Fibroblast of lung (primary cell): ENCODE measurements around the gene IFIT1B. TPM values are rescaled to one million over a fixed set of nuclear protein-coding genes. Genes with fewer than 3 reads are reported as not detected.

Experiments
- DNase-seq, 2 donors: peaks; one replicate each; pipeline versions ENCODE4 v3.0.0 to v3.0.0-alpha.2; 2010; ENCODE audit warnings: low read depth in 2 of 2
- H2AFZ ChIP-seq: 2 replicates; pipeline ENCODE4 v1.5.1; 2012; ENCODE audit warnings: low read length, control low read depth, inconsistent platforms
- H3K27ac ChIP-seq: 2 replicates; pipeline ENCODE4 v1.5.1; 2011; ENCODE audit warnings: low read length, control low read depth; ENCODE audit not compliant: insufficient read depth
- H3K27me3 ChIP-seq: 2 replicates; pipeline ENCODE4 v1.5.1; 2011; ENCODE audit warnings: mild to moderate bottlenecking, low read length; ENCODE audit not compliant: control insufficient read depth, insufficient read depth
- H3K36me3 ChIP-seq: 2 replicates; pipeline ENCODE4 v1.5.1; 2011; ENCODE audit warnings: low read length; ENCODE audit not compliant: control insufficient read depth, insufficient read depth
- H3K4me1 ChIP-seq: 2 replicates; pipeline ENCODE4 v1.5.1; 2011; ENCODE audit warnings: low read length; ENCODE audit not compliant: control insufficient read depth, insufficient read depth; ENCODE audit errors: extremely low read depth
- H3K4me2 ChIP-seq: 2 replicates; pipeline ENCODE4 v1.5.1; 2011; ENCODE audit warnings: low read length, control low read depth; ENCODE audit not compliant: insufficient read depth; ENCODE audit errors: extremely low read depth
- H3K4me3 ChIP-seq, 4 experiments: fragments of 200-600 bp in 1 of 4; sonication (generic) in 1 of 4; replicated peaks in 1 of 4; 2 replicates each; pipeline ENCODE4 v1.5.1; 2011 to 2016; ENCODE audit warnings: low read length in 4 of 4, low read depth in 3 of 4, mild to moderate bottlenecking in 3 of 4, control low read depth in 2 of 4, inconsistent platforms in 1 of 4, mixed read lengths in 1 of 4; ENCODE audit not compliant: insufficient read depth in 1 of 4; ENCODE audit errors: control extremely low read depth in 1 of 4
- H3K79me2 ChIP-seq: 2 replicates; pipeline ENCODE4 v1.5.1; 2012; ENCODE audit warnings: mild to moderate bottlenecking, low read length, inconsistent platforms; ENCODE audit not compliant: control insufficient read depth, insufficient read depth
- H3K9ac ChIP-seq: 2 replicates; pipeline ENCODE4 v1.5.1; 2011; ENCODE audit warnings: mild to moderate bottlenecking, low read length, control low read depth; ENCODE audit not compliant: insufficient read depth
- H3K9me3 ChIP-seq: 2 replicates; pipeline ENCODE4 v1.5.1; 2012; ENCODE audit warnings: low read depth, low read length; ENCODE audit not compliant: control insufficient read depth, insufficient read depth
- H4K20me1 ChIP-seq: 2 replicates; pipeline ENCODE4 v1.5.1; 2011; ENCODE audit warnings: low read length; ENCODE audit not compliant: control insufficient read depth, insufficient read depth; ENCODE audit errors: extremely low read depth
- EZH2 ChIP-seq: IDR thresholded peaks from 2 replicates; pipeline ENCODE4 v1.5.1; 2012; ENCODE audit warnings: low read length, control low read depth, mild to moderate bottlenecking; ENCODE audit errors: missing control alignments
- polyA plus RNA-seq, 2 donors: library from polyadenylated mRNA; depleted of rRNA in 1 of 2; stranded (reverse) in 1 of 2; unstranded in 1 of 2; fragments of >200 nt; gene quantifications; 2 replicates each; pipeline ENCODE4 v1.2.1, GENCODE V29; 2011 to 2012; ENCODE audit warnings: missing spikeins in 1 of 2
- total RNA-seq: library from RNA; depleted of rRNA; stranded (reverse); fragments of >200 nt; gene quantifications from 2 replicates; pipeline ENCODE4 v1.2.1, GENCODE V29; 2014
- TF ChIP-seq, protein P1 (sequence below), 2 donors: IDR thresholded peaks in 1 of 2; conservative IDR thresholded peaks in 1 of 2; 1 replicate in 1 of 2; 2 replicates in 1 of 2; pipeline ENCODE4 v1.5.1; 2011 to 2012; ENCODE audit warnings: low read length in 2 of 2, control low read depth in 1 of 2, inconsistent platforms in 1 of 2, low read depth in 1 of 2, mild to moderate bottlenecking in 1 of 2

Gene IFIT1B
- total and polyA plus RNA-seq, 2 donors (not counting 1 experiment from before 2014, with no cell fraction given), result under 0.01 TPM; not detected in 1

DNA sequence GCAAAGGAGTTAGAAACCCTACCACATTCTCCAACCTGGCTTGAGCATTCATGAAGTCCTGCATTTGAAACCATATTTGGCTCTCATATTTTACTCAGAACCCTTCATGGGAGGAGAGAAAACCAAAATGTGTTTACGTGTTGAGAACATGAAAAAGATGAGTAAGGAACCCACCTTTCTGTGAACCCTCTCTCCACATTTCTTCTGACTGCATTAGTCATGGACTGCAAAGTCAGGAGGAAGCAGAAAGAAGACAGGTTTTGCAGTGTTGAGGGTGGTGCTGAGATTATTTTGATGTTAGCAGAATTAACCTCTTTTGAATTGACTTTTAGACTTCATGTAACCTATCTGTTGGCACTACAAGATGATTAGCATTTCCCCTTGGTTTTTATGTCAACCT is 4.9 kb downstream of the IFIT1B start:
- Histone ChIP-seq H2AFZ (no peak overlapping the region), H3K79me2 (no peaks in the 10 kb centered on the region), H4K20me1 (no peaks in the 10 kb centered on the region), H3K4me3 (no peak overlapping the region), H3K36me3 (no peaks in the 10 kb centered on the region), H3K27ac (no peak overlapping the region), H3K4me1 (no peaks in the 10 kb centered on the region), H3K9me3 (no peaks in the 10 kb centered on the region), H3K9ac (no peak overlapping the region), H3K27me3 (no peaks in the 10 kb centered on the region), H3K4me2 (no peak overlapping the region)
- TF ChIP-seq EZH2, result no peak
- TF ChIP-seq, protein P1, sequence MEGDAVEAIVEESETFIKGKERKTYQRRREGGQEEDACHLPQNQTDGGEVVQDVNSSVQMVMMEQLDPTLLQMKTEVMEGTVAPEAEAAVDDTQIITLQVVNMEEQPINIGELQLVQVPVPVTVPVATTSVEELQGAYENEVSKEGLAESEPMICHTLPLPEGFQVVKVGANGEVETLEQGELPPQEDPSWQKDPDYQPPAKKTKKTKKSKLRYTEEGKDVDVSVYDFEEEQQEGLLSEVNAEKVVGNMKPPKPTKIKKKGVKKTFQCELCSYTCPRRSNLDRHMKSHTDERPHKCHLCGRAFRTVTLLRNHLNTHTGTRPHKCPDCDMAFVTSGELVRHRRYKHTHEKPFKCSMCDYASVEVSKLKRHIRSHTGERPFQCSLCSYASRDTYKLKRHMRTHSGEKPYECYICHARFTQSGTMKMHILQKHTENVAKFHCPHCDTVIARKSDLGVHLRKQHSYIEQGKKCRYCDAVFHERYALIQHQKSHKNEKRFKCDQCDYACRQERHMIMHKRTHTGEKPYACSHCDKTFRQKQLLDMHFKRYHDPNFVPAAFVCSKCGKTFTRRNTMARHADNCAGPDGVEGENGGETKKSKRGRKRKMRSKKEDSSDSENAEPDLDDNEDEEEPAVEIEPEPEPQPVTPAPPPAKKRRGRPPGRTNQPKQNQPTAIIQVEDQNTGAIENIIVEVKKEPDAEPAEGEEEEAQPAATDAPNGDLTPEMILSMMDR (conservative IDR thresholded peaks at IDR 0.05 in 1 of 2, IDR thresholded peaks at IDR 0.05 in 1 of 2; ENCODE audit: low read depth in 1 of 2, low read length in 2 of 2), result no peak
- no peak for DNase-seq

DNA sequence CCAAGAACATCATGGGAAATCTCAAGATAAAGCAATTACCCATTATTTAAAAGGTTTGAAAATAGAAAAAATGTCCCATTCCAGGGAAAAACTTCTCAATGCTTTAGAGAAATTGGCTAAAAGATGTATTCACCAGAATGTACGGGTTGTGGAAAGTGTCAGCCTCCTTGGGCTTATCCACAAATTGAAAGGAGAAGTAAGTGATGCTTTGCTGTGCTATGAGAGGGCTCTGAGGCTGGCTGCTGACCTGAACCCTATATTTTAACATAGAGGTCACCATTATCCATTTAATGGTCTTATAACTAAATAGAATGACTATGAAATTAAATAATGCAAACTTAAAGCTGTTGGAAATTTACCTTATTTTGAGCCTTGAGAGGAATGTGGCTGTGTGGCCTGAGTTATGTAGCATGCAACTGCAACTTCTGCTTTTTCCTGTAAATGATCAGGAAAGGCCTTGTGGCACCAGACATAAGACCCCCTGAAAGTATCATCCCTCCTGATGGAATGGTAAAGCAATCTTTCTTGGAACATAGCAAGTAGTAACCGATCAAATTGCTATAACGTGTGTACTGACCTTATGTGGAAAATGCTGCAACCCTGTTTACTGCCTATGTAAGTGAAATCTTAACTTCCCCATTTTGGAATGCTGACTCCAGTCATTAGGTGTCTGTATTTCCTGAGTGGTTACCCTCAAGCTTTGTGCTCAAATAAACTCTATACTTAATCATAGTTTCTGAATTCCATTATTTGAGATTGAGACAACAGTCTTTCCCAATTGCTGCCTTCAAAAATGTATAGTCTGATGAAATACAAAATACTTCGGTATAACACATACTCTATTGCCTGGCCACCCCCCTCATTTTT is 6.9 kb downstream of the IFIT1B start:
- no peak overlapping the region for H3K4me3 ChIP-seq
- H3K79me2 ChIP-seq, result no peaks in the 10 kb centered on the region
- no peak for DNase-seq
- H3K27me3 ChIP-seq, result no peaks in the 10 kb centered on the region
- H3K9ac ChIP-seq, result no peak overlapping the region
- no peaks in the 10 kb centered on the region for H3K36me3 ChIP-seq
- no peak overlapping the region for H3K27ac ChIP-seq
- no peaks in the 10 kb centered on the region for H3K4me1 ChIP-seq
- H3K4me2 ChIP-seq, result no peak overlapping the region
- TF ChIP-seq, protein P1 (conservative IDR thresholded peaks at IDR 0.05 in 1 of 2, IDR thresholded peaks at IDR 0.05 in 1 of 2; ENCODE audit: low read depth in 1 of 2, low read length in 2 of 2), result no peak
- TF ChIP-seq EZH2, result no peak
- no peak overlapping the region for H2AFZ ChIP-seq
- H4K20me1 ChIP-seq, result no peaks in the 10 kb centered on the region
- H3K9me3 ChIP-seq, result no peaks in the 10 kb centered on the region

GRCh38 chr10:89388806-89389205 is 10.9 kb downstream of the IFIT1B start:
- no peak for DNase-seq
- Histone ChIP-seq H3K4me1 (peaks cover 2% of the 10 kb centered on the region), H2AFZ (no peak overlapping the region), H3K4me2 (no peak overlapping the region), H3K36me3 (no peaks in the 10 kb centered on the region), H3K27ac (no peak overlapping the region), H3K79me2 (no peaks in the 10 kb centered on the region), H3K4me3 (no peak overlapping the region), H3K27me3 (no peaks in the 10 kb centered on the region), H4K20me1 (no peaks in the 10 kb centered on the region), H3K9me3 (no peaks in the 10 kb centered on the region), H3K9ac (no peak overlapping the region)
- no peak for TF ChIP-seq EZH2
- TF ChIP-seq, protein P1 (conservative IDR thresholded peaks at IDR 0.05 in 1 of 2, IDR thresholded peaks at IDR 0.05 in 1 of 2; ENCODE audit: low read depth in 1 of 2, low read length in 2 of 2), result no peak
